CD4-positive, alpha-beta T cell treated with Interleukin-4 for 4 hours (primary cell): ENCODE data around the gene SERPINH1.

Experiments used
- DNase-seq: peaks from one replicate; pipeline ENCODE4 v3.0.0-alpha.2; 2020

Gene SERPINH1

GRCh38 chr11:75557666-75558494 is 4.2 kb upstream of the SERPINH1 start:
- DNase-seq: no peak

GRCh38 chr11:75558939-75559843 is 2.9 kb upstream of the SERPINH1 start:
- no peak for DNase-seq

GRCh38 chr11:75560644-75561043 is 1.4 kb upstream of the SERPINH1 start:
- DNase-seq: no peak

- DNase-seq: no peak
Measured at GRCh38 chr11:75561426-75562047, 516 bp upstream of the SERPINH1 start.

- no peak for DNase-seq
Measured at GRCh38 chr11:75562836-75563484, 907 bp downstream of the SERPINH1 start.

- no peak for DNase-seq
Measured at GRCh38 chr11:75563501-75563977, 1.5 kb downstream of the SERPINH1 start.

- no peak for DNase-seq
Measured at GRCh38 chr11:75563978-75564552, 2.0 kb downstream of the SERPINH1 start.

GRCh38 chr11:75565221-75565814 is 3.3 kb downstream of the SERPINH1 start:
- DNase-seq: no peak

- no peak for DNase-seq
Measured at GRCh38 chr11:75565916-75566762, 4.1 kb downstream of the SERPINH1 start.

GRCh38 chr11:75566763-75567279 is 4.8 kb downstream of the SERPINH1 start:
- DNase-seq: no peak

- no peak for DNase-seq
Measured at GRCh38 chr11:75567971-75568370, 5.9 kb downstream of the SERPINH1 start.

- no peak for DNase-seq
Measured at GRCh38 chr11:75568616-75569219, 6.7 kb downstream of the SERPINH1 start.

- no peak for DNase-seq
Measured at GRCh38 chr11:75570559-75571139, 8.6 kb downstream of the SERPINH1 start.

- DNase-seq: no peak
Measured at GRCh38 chr11:75571625-75572024, 9.6 kb downstream of the SERPINH1 start.

GRCh38 chr11:75572744-75573143 is 10.7 kb downstream of the SERPINH1 start:
- no peak for DNase-seq

GRCh38 chr11:75574698-75575602 is 12.9 kb downstream of the SERPINH1 start:
- DNase-seq: no peak

GRCh38 chr11:75576017-75576416 is 14.0 kb downstream of the SERPINH1 start:
- no peak for DNase-seq

GRCh38 chr11:75576499-75576918 is 14.5 kb downstream of the SERPINH1 start:
- DNase-seq: no peak

- DNase-seq: no peak
Measured at GRCh38 chr11:75577207-75577606, 15.2 kb downstream of the SERPINH1 start.
